GM12891 (cell line): ENCODE measurements around the gene CBFA2T3.

ENCODE experiments used
- PAX5 ChIP-seq: IDR thresholded peaks from 2 replicates; pipeline ENCODE4 v1.6.1; 2011; ENCODE audit warnings: low read length, moderate library complexity, mild to moderate bottlenecking; ENCODE audit not compliant: insufficient read depth, severe bottlenecking
- POLR2A ChIP-seq: IDR thresholded peaks from 2 replicates; pipeline ENCODE4 v1.6.1; 2011; ENCODE audit warnings: low read depth, low read length, control low read depth
- POLR2AphosphoS5 ChIP-seq: IDR thresholded peaks from 2 replicates; pipeline ENCODE4 v1.6.1; 2011; ENCODE audit warnings: low read depth, low read length, control low read depth
- POU2F2 ChIP-seq: IDR thresholded peaks from 2 replicates; pipeline ENCODE4 v1.6.1; 2011; ENCODE audit warnings: low read depth, mild to moderate bottlenecking, control low read depth, low read length, moderate library complexity
- SPI1 ChIP-seq: IDR thresholded peaks from 2 replicates; pipeline ENCODE4 v1.6.1; 2011; ENCODE audit warnings: low read depth, low read length, control low read depth
- TAF1 ChIP-seq: IDR thresholded peaks from 2 replicates; pipeline ENCODE4 v1.6.1; 2011; ENCODE audit warnings: low read depth, low read length, control low read depth

- no peak for TF ChIP-seq POLR2A
- no peak for TF ChIP-seq POLR2AphosphoS5
- no peak for TF ChIP-seq POU2F2
- no peak for TF ChIP-seq TAF1
- TF ChIP-seq SPI1 = no peak
- no peak for TF ChIP-seq PAX5
These were observed 51.5 kb downstream of the CBFA2T3 start for GRCh38 chr16:88925540-88925887.
